ENCODE measurements around the gene AVL9.
A peak's percentile ranks its signal among the peaks of the same experiment; 100 is the strongest.

Gene AVL9

GRCh38 chr7:32495298-32496051 lies at the start of gene AVL9:
Gene AVL9 (plus strand): TSS chr7:32495489. CDS start chr7:32495710, 221 bp downstream.
- in situ Hi-C loops (cut with HindIII; ENCODE audit: low sequenced_read_pairs), result no loop called here
- no peak for TF ChIP-seq CTCF (IDR thresholded peaks at IDR 0.05; ENCODE audit: low read depth, low read length, missing control alignments)
- H3K4me3 ChIP-seq (ENCODE audit: low read depth, low read length), result peak within 1 kb of the TSS; percentile 87
- peak; percentile 88 for DNase-seq (ENCODE audit: low read depth)

- TF ChIP-seq CTCF (IDR thresholded peaks at IDR 0.05; ENCODE audit: low read depth, low read length, missing control alignments), result no peak
- in situ Hi-C loops (cut with HindIII; ENCODE audit: low sequenced_read_pairs), result no loop called here
- H3K4me3 ChIP-seq (ENCODE audit: low read depth, low read length), result no peak overlapping the region
- no peak for DNase-seq (ENCODE audit: low read depth)
Measured at GRCh38 chr7:32447218-32447617, 48.1 kb upstream of the AVL9 start.

GRCh38 chr7:32453341-32454011 lies 41.8 kb upstream of the AVL9 start:
- no peak overlapping the region for H3K4me3 ChIP-seq (ENCODE audit: low read depth, low read length)
- in situ Hi-C loops (cut with HindIII; ENCODE audit: low sequenced_read_pairs), result no loop called here
- TF ChIP-seq CTCF (IDR thresholded peaks at IDR 0.05; ENCODE audit: low read depth, low read length, missing control alignments), result no peak
- no peak for DNase-seq (ENCODE audit: low read depth)

- in situ Hi-C loops (cut with HindIII; ENCODE audit: low sequenced_read_pairs), result no loop called here
Measured at GRCh38 chr7:32458025-32458424, 37.3 kb upstream of the AVL9 start.

GRCh38 chr7:32459788-32460187 lies 35.5 kb upstream of the AVL9 start:
- in situ Hi-C loops (cut with HindIII; ENCODE audit: low sequenced_read_pairs), result no loop called here
- TF ChIP-seq CTCF (IDR thresholded peaks at IDR 0.05; ENCODE audit: low read depth, low read length, missing control alignments), result no peak
- no peak overlapping the region for H3K4me3 ChIP-seq (ENCODE audit: low read depth, low read length)
- no peak for DNase-seq (ENCODE audit: low read depth)

More at GRCh38 chr7:32458025-32458424, 37.3 kb upstream of the AVL9 start:
- DNase-seq (ENCODE audit: low read depth), result no peak
- no peak for TF ChIP-seq CTCF (IDR thresholded peaks at IDR 0.05; ENCODE audit: low read depth, low read length, missing control alignments)
- H3K4me3 ChIP-seq (ENCODE audit: low read depth, low read length), result no peak overlapping the region

GRCh38 chr7:32461484-32461883 lies 33.8 kb upstream of the AVL9 start:
- TF ChIP-seq CTCF (IDR thresholded peaks at IDR 0.05; ENCODE audit: low read depth, low read length, missing control alignments), result no peak
- in situ Hi-C loops (cut with HindIII; ENCODE audit: low sequenced_read_pairs), result no loop called here
- no peak overlapping the region for H3K4me3 ChIP-seq (ENCODE audit: low read depth, low read length)
- no peak for DNase-seq (ENCODE audit: low read depth)
